Prostate gland (tissue), 2 donors: ENCODE data around the gene FER.
A peak's percentile ranks its signal among the peaks of the same experiment; 100 is the strongest.

Experiments used
- CTCF ChIP-seq, 4 experiments: fragments of 200-600 bp in 2 of 4; fragments of 450-650 bp in 2 of 4; sonication (generic) in 2 of 4; IDR thresholded peaks; 1 replicate in 3 of 4; 2 replicates in 1 of 4; pipeline ENCODE4 v1.5.1; 2016 to 2019; ENCODE audit warnings: antibody characterized with exemption in 4 of 4, mild to moderate bottlenecking in 2 of 4, moderate library complexity in 2 of 4
- POLR2A ChIP-seq: fragments of 450-650 bp; IDR thresholded peaks from one replicate; pipeline ENCODE4 v1.6.1; 2016; ENCODE audit warnings: antibody characterized with exemption, mild to moderate bottlenecking

- TF ChIP-seq CTCF (IDR thresholded peaks at IDR 0.05): peak in 1 of 4 experiments; percentile 11
- peak; percentile 79 for TF ChIP-seq POLR2A
Observed at GRCh38 chr5:108727651-108728565, 19.8 kb upstream of the FER start.
